Neural progenitor cell (in vitro differentiated cells): ENCODE data around the gene CAMK1D. TPM values are rescaled to one million over a fixed set of nuclear protein-coding genes. Genes with fewer than 3 reads are reported as not detected.

Experiments
- DNase-seq: peaks from one replicate; pipeline ENCODE4 v3.0.0-alpha.2; 2016; ENCODE audit warnings: low spot score
- H2AFZ ChIP-seq: fragments of 200-600 bp; sonication (generic); replicated peaks from 2 replicates; pipeline ENCODE4 v1.6.1; 2016; ENCODE audit warnings: antibody characterized with exemption
- H3F3A ChIP-seq: fragments of 200-600 bp; sonication (generic); 2 replicates; pipeline ENCODE4 v1.6.1; 2016; ENCODE audit warnings: antibody characterized with exemption, low read depth
- H3K27ac ChIP-seq: fragments of 200-600 bp; sonication (generic); 2 replicates; pipeline ENCODE4 v1.5.1; 2016; ENCODE audit warnings: mild to moderate bottlenecking
- H3K27me3 ChIP-seq: fragments of 200-600 bp; sonication (generic); 2 replicates; pipeline ENCODE4 v1.6.1; 2016; ENCODE audit warnings: mild to moderate bottlenecking, moderate library complexity
- H3K36me3 ChIP-seq: fragments of 200-600 bp; sonication (generic); 2 replicates; pipeline ENCODE4 v1.5.1; 2016
- H3K4me1 ChIP-seq: fragments of 200-600 bp; sonication (generic); 2 replicates; pipeline ENCODE4 v1.6.1; 2016; ENCODE audit warnings: mixed run types
- H3K4me2 ChIP-seq: fragments of 200-600 bp; sonication (generic); 2 replicates; pipeline ENCODE4 v1.6.1; 2016
- H3K4me3 ChIP-seq: fragments of 200-600 bp; sonication (generic); 2 replicates; pipeline ENCODE4 v1.5.1; 2016
- H3K79me2 ChIP-seq: fragments of 200-600 bp; sonication (generic); 2 replicates; pipeline ENCODE4 v1.6.1; 2016; ENCODE audit warnings: low read depth
- H3K9ac ChIP-seq: fragments of 200-600 bp; sonication (generic); 2 replicates; pipeline ENCODE4 v1.6.1; 2016
- H3K9me3 ChIP-seq: fragments of 200-600 bp; sonication (generic); 2 replicates; pipeline ENCODE4 v1.5.1; 2016; ENCODE audit warnings: low read depth
- H4K20me1 ChIP-seq: fragments of 200-600 bp; sonication (generic); 2 replicates; pipeline ENCODE4 v1.6.1; 2016; ENCODE audit warnings: low read depth
- H3K27ac Mint-ChIP-seq: 3 replicates; pipeline ENCODE4 v1.8.0; 2021; ENCODE audit warnings: mixed read lengths
- H3K27me3 Mint-ChIP-seq: 2 replicates; pipeline ENCODE4 v1.8.0; 2022; ENCODE audit warnings: low read depth, mild to moderate bottlenecking, inconsistent platforms, moderate library complexity, mixed read lengths; ENCODE audit not compliant: insufficient read depth
- H3K36me3 Mint-ChIP-seq: 3 replicates; pipeline ENCODE4 v1.8.0; 2021; ENCODE audit warnings: mixed read lengths
- H3K4me1 Mint-ChIP-seq: 3 replicates; pipeline ENCODE4 v1.8.0; 2021; ENCODE audit warnings: mixed read lengths
- H3K4me3 Mint-ChIP-seq: 3 replicates; pipeline ENCODE4 v1.8.0; 2021; ENCODE audit warnings: mild to moderate bottlenecking, moderate library complexity, mixed read lengths
- H3K9me3 Mint-ChIP-seq: 3 replicates; pipeline ENCODE4 v1.8.0; 2020; ENCODE audit warnings: mixed read lengths
- EZH2 ChIP-seq: fragments of 200-600 bp; sonication (generic); IDR thresholded peaks from 2 replicates; pipeline ENCODE4 v1.6.1; 2017; ENCODE audit warnings: antibody characterized with exemption, mild to moderate bottlenecking, moderate library complexity
- EZH2phosphoT487 ChIP-seq: fragments of 200-600 bp; sonication (generic); IDR thresholded peaks from 2 replicates; pipeline ENCODE4 v1.6.1; 2017; ENCODE audit warnings: antibody characterized with exemption
- total RNA-seq: library from RNA; depleted of rRNA; stranded (reverse); fragments of >200 nt; gene quantifications from 2 replicates; pipeline ENCODE4 v1.2.3, GENCODE V29; 2015; ENCODE audit warnings: low replicate concordance
- TF ChIP-seq, protein P1 (sequence below): fragments of 200-600 bp; sonication (generic); IDR thresholded peaks from 2 replicates; pipeline ENCODE4 v1.5.1; 2017; ENCODE audit warnings: antibody characterized with exemption, mild to moderate bottlenecking

CAMK1D gene
- total RNA-seq, 1 donor from 2014 or later = 7.6 TPM

GRCh38 chr10:12791728-12792127 lies 442.4 kb downstream of the CAMK1D start:
- no peak overlapping the region for H2AFZ ChIP-seq
- H3K4me1 ChIP-seq = peaks cover 7% of the 10 kb centered on the region
- no peaks in the 10 kb centered on the region for H3K79me2 ChIP-seq
- Mint-ChIP-seq H3K27me3 (peaks cover 3% of the 10 kb centered on the region), H3K36me3 (peaks cover 18% of the 10 kb centered on the region), H3K9me3 (peaks cover 11% of the 10 kb centered on the region), H3K4me1 (peaks cover 15% of the 10 kb centered on the region), H3K4me3 (no peak overlapping the region), H3K27ac (no peak overlapping the region)
- no peaks in the 10 kb centered on the region for H3K36me3 ChIP-seq
- no peaks in the 10 kb centered on the region for H3K9me3 ChIP-seq
- H3K4me3 ChIP-seq = no peak overlapping the region
- no peak for DNase-seq
- no peak overlapping the region for H3K4me2 ChIP-seq
- TF ChIP-seq, protein P1, sequence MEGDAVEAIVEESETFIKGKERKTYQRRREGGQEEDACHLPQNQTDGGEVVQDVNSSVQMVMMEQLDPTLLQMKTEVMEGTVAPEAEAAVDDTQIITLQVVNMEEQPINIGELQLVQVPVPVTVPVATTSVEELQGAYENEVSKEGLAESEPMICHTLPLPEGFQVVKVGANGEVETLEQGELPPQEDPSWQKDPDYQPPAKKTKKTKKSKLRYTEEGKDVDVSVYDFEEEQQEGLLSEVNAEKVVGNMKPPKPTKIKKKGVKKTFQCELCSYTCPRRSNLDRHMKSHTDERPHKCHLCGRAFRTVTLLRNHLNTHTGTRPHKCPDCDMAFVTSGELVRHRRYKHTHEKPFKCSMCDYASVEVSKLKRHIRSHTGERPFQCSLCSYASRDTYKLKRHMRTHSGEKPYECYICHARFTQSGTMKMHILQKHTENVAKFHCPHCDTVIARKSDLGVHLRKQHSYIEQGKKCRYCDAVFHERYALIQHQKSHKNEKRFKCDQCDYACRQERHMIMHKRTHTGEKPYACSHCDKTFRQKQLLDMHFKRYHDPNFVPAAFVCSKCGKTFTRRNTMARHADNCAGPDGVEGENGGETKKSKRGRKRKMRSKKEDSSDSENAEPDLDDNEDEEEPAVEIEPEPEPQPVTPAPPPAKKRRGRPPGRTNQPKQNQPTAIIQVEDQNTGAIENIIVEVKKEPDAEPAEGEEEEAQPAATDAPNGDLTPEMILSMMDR = no peak
- no peak for TF ChIP-seq EZH2phosphoT487
- TF ChIP-seq EZH2 = no peak
- H3K27ac ChIP-seq = no peak overlapping the region
- H3K27me3 ChIP-seq = no peaks in the 10 kb centered on the region
- H4K20me1 ChIP-seq = no peaks in the 10 kb centered on the region
- no peak overlapping the region for H3K9ac ChIP-seq
- no peaks in the 10 kb centered on the region for H3F3A ChIP-seq

DNA sequence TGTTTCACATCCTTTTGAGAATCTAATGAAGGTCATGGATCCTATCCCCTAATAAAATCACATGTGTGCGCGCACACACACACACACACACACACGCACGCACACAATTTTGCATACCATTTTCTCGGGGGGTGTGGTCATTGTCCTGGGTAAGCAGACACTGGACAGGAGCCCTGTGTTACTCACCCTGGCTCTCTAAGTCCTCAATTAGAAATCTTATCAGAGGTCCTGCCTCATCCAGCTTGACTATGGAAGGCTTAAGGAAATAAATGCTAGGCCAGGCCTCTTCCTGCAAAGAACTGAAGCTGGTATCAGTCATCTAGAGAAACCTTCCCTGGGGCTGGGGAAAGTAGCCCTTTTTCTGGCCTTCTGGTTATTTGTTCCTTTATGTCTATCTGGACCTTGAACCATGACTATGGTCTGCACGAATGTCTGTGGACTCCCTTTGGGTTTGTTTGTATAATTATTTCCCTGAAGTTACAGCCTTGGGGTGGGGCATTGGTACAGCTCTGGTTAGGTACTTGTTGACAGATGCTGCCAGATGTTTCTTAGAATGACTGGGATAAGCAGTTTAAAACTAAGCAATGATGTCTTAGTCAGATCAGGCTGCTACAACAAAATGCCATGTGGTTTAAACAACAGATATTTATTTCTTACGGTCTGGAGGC lies 443.7 kb downstream of the CAMK1D start:
- Histone ChIP-seq H3K79me2 (no peaks in the 10 kb centered on the region), H3K27ac (no peak overlapping the region), H3K36me3 (no peaks in the 10 kb centered on the region), H3K4me3 (no peak overlapping the region), H4K20me1 (no peaks in the 10 kb centered on the region), H3K27me3 (no peaks in the 10 kb centered on the region), H3K4me2 (no peak overlapping the region), H2AFZ (no peak overlapping the region), H3K4me1 (peaks cover 9% of the 10 kb centered on the region), H3K9ac (no peak overlapping the region), H3K9me3 (no peaks in the 10 kb centered on the region), H3F3A (no peaks in the 10 kb centered on the region)
- TF ChIP-seq EZH2phosphoT487 (no peak), EZH2 (no peak)
- TF ChIP-seq, protein P1 = no peak
- H3K4me1 Mint-ChIP-seq = peaks cover 26% of the 10 kb centered on the region
- peaks cover 11% of the 10 kb centered on the region for H3K9me3 Mint-ChIP-seq
- H3K36me3 Mint-ChIP-seq = peaks cover 20% of the 10 kb centered on the region
- H3K27me3 Mint-ChIP-seq = peaks cover 6% of the 10 kb centered on the region
- no peak for DNase-seq
- H3K27ac Mint-ChIP-seq = no peak overlapping the region
- H3K4me3 Mint-ChIP-seq = no peak overlapping the region

DNA sequence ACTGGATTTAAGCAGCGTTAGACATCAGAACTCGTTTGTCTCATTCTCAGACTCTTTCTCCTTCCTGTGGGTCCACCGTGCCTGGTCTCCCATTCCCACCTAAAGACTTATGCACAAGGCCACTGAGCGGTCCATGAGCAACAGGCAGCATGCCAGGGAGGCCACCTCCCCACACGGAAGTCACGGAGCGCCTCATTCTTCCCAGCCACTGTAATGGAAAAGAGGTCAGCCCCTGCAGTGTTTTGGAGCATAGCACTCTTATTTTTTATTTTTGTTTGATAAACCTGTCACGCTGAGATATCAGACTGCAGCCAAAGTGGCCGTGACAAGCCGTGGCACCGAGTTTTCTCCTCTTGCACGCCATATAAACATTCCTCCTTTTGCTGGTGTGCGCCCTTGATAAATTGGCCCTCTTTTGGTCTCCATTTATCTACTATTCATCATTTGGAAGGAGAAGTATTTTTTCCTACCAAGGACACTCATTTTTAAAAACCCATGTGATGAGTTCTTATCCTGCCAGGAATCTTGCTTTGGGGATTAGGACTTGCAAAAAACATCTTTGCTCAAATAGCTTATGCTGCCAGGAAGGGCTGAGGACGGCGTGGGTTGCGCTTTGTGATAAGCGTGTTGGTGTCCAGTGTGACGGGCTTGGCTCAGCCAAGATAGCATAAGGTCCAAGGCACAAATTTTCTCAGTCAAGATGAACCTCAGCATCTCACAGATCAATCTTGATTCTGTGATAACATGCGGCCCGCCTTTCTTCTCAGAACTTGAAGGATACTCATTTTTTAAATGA lies 446.2 kb downstream of the CAMK1D start:
- Histone ChIP-seq H3F3A (peaks cover 10% of the 10 kb centered on the region), H3K79me2 (no peaks in the 10 kb centered on the region), H3K9me3 (no peaks in the 10 kb centered on the region), H3K27ac (no peak overlapping the region), H2AFZ (no peak overlapping the region), H4K20me1 (peaks cover 2% of the 10 kb centered on the region), H3K27me3 (no peaks in the 10 kb centered on the region), H3K9ac (no peak overlapping the region), H3K4me2 (no peak overlapping the region), H3K4me3 (no peak overlapping the region), H3K36me3 (no peaks in the 10 kb centered on the region), H3K4me1 (peaks cover 28% of the 10 kb centered on the region)
- Mint-ChIP-seq H3K36me3 (peaks cover 20% of the 10 kb centered on the region), H3K4me1 (peaks cover 46% of the 10 kb centered on the region), H3K27me3 (peaks cover 4% of the 10 kb centered on the region), H3K9me3 (peaks cover 11% of the 10 kb centered on the region), H3K27ac (peak overlapping the region; percentile 83), H3K4me3 (no peak overlapping the region)
- TF ChIP-seq, protein P1 = no peak
- TF ChIP-seq EZH2 (no peak), EZH2phosphoT487 (no peak)
- DNase-seq = no peak
